GM19025 (cell line): ENCODE measurements around the gene SLC25A21.
"Not testable (repeated sequence)": the region's sequence is repeated elsewhere in the genome, so short reads cannot be mapped to it uniquely, and the experiment has no call there.

Experiments
- ATAC-seq: cut with Tn5 transposase; IDR thresholded peaks from one replicate; pipeline ENCODE4 v1.9.1; 2021; ENCODE audit warnings: mild to moderate bottlenecking, low read depth, moderate library complexity; ENCODE audit not compliant: unreplicated experiment

Gene SLC25A21

DNA sequence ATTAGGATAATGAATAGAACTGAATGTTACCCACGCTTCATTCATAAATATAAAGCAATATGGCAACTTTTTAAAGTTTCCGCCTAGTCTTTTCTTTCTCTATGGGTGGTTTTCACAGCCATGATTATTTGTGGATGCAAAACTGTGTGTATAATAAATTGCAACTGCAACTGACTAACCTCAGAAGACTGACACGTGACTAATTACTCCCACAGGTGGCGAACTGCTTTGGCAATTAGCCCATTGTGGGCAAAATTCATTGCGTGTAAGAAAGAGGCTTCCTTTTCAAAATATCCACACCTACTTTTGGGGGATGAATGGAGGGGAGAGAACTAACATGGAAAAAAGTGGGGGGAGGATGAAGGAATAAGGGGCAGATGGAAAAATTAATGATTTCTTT is 79.0 kb downstream of the SLC25A21 start:
- ATAC-seq: no peak

DNA sequence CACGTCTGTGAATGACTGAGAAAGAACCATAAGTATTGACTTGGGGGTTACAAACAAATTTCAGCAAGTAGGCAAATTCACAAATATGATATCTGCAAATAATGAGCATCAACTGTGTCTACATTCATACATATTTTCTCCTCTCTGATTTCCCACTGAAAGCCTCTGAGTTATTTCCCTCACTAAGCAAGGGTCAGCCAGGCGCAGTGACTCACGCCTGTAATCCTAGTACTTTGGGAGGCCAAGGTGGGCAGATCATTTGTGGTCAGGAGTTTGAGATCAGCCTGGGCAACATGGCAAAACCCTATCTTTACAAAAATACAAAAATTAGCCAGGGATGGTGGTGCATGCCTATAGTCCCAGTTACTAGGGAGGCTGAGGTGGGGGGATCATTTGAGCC is 80.8 kb downstream of the SLC25A21 start:
- no peak for ATAC-seq

DNA sequence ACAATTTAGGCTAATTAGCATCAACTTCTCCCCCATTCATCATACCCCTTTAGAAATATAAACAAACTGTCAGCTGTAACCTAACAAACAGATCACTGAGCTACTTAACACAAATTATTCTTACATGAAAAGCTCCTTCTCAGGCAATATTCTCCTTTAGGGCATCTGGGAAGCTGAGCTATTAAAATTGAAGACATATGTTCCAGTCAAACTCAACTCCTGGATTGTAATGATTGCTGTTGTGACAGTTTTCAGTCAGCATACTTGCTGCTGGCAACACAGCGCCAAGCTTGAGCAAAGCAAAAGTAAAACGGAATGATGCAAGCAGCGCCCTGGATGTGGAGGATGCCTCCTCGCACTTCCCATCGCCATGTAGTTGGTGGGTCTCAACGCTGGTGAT is 82.4 kb downstream of the SLC25A21 start:
- no peak for ATAC-seq

GRCh38 chr14:37089410-37089809 is 83.0 kb downstream of the SLC25A21 start:
- ATAC-seq: no peak

DNA sequence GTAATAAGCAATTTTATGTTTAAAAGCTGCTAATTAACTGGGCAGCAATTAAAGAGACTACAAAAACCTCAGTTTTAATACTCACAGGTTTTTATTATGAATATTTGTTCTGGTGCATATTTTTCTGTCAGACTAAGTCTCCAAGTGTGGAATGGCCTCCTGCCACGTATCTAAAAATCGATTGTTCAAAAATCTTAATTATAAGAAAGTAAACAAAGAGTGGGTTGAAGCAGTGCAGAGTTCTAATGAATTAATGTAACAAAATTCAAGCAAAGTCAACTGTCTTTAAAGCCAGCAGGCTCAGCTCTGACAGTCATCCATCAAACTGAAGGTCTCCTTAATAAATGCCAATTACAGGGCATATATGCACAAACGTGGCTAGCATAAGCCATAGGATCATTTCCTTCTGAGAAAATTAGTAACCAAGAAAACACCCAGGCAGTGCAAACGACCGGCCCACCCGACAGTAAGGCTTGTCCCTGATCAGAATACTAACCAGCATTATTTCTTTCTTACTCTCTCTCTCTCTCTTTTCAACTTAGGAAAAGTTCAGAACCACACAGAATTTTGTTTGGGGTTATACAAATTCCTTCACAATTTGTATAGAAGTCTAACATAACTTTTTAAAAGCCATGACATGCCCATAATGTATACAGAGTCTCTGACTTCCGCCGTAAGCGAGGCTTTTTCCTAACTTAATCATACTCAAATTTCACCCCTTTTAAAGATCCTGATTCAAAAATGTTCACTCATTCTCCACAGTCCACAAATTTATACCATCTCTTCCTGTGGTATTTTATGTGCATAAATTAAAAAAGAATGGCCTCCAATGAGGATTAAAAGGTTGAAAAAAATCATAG is 83.8 kb downstream of the SLC25A21 start:
- no peak for ATAC-seq

- no peak for ATAC-seq
These were observed 84.9 kb downstream of the SLC25A21 start for GRCh38 chr14:37087520-37087919.

DNA sequence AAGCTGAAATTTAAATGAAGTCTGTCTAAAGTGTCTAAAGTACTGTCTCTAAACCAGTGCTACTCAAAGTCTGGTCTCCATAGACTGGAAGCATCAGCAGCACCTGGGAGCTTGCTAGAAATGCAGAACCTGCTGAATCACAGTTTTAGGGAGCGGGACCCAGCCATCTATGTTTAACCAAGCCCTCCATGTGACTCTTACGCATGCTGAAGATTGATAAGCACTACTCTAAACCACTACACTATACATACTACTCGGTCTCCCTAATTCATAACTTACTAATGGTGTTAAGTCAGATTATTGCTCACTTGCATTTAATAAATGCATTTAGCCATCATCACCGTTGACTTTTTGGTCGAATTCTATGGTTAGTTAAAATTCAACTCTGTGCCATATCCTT is 88.8 kb downstream of the SLC25A21 start:
- ATAC-seq: no peak

- no peak for ATAC-seq
These were observed 90.0 kb downstream of the SLC25A21 start for GRCh38 chr14:37082449-37082848.

GRCh38 chr14:37081856-37082255 is 90.5 kb downstream of the SLC25A21 start:
- no peak for ATAC-seq

GRCh38 chr14:37081218-37081617 is 91.2 kb downstream of the SLC25A21 start:
- no peak for ATAC-seq

DNA sequence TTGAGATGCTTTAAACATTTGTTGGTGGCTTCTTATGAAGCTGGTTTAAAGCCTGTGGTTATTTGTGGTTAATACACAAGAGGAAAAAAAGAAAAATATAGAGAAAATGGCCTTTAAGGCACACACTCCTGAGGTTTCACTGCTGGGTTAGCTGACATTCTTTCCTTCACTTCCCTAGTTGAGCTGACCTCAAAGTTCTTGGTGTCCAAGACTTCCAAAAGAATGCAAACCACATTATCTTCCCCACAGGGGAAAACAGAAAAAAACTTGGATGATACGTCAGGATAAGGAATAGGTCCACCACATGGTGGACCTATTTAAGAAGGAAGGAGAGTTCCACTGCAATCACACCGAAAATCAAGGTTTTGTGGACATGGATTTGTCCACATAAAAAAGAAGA is 94.3 kb downstream of the SLC25A21 start:
- ATAC-seq: no peak

DNA sequence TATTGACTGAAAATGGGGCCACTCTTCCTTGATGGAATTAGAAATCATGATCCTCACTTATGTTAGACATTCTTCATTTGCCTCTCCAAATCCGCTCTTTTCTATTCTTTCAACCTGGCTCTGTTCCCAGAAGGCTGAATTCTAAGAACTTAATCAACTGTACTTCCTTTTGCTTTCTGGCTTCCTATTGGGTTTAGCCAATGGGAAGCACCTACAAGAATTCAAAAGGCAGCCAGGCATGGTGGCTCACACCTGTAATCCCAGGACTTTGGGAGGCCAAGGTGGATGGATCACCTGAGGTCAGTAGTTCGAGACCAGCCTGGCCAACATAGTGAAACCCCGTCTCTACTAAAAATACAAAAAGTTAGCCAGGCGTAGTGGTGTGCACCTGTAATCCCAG is 98.1 kb downstream of the SLC25A21 start:
- ATAC-seq: not testable (repeated sequence)

DNA sequence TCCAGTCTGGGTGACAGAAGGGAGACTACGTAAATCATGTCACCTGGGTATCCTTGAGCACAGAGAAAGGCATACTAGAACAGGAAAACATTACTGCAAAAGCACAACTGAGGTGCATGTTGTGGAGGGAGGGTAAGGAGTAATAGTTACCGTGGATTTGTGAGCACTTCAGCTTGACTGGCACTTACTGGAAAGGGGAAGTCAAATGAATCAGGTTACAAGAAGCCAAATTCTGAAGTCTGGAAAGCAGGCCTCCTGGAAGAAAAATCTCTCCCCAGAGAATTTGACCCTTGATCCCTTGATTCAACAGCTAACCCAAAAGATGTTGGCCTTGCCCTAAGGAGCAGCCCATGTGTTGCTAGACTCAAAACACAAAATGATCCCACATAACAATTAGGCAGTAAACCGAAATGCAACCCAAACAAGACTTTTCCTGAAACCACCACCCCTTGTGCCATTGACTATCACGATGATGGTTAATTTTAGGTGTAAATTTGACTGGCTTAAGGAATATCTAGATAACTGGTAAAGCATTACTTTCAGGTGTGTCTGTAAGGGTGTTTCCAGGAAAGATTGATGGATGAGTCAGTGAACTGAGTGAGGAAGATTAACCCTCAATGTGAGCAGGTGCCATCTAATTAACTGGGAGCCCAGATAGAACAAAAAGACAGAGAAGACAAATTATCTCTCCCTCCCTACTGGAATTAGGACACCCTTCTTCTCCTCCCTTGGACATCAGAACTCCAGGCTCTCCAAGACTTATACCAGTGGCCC is 108.8 kb downstream of the SLC25A21 start:
- ATAC-seq: no peak

DNA sequence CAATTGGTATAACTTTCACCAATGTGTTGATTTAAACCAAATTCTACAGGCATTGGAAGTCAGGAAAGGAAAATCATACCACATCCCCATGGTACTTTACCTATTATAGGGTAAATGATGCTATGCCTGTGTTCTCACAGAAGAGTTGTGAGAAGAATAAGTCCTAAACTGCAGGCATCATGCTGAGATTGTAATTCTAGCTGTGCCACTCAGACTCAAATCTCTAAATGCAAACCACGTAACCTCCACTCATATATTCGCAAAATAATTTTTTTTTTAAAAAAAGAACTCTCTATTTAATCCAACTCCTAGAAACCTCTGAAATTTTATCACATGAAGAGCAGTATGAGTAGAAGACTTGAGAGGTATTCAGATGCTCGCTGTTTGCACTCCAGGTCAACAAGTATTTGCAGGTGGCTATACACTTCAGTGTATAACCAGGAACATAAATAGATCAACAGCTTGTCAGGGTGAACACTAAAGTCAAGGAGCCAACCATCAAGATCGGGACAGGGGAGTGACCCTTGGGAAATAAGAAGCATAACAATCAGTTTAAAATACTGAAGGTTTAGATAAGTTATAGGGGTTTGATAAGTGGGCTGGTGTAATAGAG is 110.1 kb downstream of the SLC25A21 start:
- no peak for ATAC-seq

- ATAC-seq: no peak
These were observed 110.7 kb downstream of the SLC25A21 start for GRCh38 chr14:37061697-37062096.

DNA sequence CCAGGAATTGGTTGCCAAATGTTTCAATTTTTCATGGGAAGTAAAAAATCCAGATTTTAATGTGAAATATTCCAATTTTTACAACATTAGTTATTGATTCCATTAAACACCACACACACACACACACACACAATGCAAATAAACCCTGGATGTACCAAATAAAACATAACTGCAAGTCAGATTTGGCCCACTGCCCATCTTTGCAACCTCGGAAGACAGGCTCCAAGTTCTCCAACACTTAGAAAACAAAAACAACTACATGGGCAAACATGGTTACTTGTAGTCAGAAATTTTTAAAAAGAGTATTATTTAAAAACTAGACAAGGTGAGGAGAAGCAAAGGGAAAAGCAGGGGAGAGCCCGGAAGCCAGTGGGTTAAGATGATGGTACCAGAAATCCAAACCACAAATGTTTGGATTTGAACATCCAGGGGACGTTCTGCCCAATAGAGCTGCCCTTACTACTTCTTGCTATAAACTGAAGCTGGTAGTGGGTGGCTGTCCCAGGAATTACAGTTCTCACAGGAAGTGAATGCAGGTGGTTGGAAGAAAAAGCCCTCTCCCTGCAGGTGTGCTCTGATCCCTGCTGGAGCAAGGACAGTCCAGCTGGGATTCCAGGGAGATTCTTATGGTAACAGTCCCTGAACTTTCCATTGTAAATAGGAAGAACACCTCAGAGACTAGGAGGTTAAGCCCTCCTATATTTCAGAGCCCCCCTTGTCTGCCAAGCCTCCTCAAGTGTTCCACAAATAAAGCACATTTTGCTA is 111.7 kb downstream of the SLC25A21 start:
- no peak for ATAC-seq

- ATAC-seq: no peak
These were observed 114.6 kb downstream of the SLC25A21 start for GRCh38 chr14:37057776-37058175.

GRCh38 chr14:37056473-37056872 is 115.9 kb downstream of the SLC25A21 start:
- no peak for ATAC-seq

DNA sequence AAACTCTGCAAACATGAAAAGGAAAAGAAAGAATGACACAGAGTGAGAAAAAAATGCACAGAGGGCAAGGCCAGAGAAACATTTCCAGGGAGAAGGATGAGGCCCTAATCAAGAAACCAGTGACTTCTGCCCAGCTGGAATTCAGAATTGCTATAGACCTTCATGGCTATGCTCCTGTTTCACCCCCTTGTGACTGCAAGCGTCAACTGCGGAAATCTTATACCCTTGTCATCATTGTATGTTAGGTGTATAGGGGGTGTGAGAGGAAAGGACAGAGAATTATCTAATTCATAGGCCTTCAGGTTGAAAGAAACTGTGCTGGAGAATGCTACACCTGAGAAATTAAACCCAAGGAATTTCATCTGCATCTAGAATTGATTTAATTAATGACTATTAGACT is 117.5 kb downstream of the SLC25A21 start:
- ATAC-seq: no peak

DNA sequence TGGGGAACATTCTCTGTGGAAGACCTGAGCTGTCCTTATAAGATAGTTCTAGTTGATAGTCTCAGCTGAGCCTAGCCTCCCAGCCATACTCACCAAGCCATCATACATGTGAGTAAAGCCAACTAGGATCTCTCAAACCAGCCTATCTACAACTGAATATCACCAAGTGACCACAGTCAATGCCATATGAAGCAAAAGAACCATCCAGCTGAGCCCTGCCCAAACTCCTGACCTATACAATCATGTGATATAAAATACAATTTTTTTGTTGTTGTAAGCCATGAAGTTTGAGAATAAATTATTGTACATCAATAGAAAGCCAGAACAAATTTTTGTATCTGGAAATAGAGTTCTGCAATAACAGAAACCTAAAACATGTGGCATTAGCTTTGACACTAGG is 118.3 kb downstream of the SLC25A21 start:
- ATAC-seq: no peak

DNA sequence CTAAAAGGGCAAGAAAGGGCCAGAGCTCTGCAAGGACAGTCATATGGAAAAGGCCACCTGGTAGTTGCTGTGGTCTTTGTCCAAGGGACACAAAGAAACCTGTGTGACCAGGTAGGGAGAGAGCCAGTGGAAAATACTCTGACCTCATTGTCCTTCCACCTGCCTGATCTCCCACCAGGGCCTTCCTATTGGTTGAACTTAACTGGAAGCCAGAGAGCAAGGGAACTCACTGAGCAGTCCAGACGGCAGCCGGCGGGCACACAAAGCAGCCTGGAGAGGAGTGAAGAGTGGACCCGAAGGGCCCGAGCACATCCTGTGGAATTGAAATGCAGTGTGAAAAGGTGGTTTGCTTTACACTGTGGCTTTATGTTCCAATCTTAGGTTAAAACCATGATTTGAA is 120.7 kb downstream of the SLC25A21 start:
- ATAC-seq: no peak
